K562 (cell line): ENCODE data around the gene RCC1. TPM values are rescaled to one million over a fixed set of nuclear protein-coding genes. Genes with fewer than 3 reads are reported as not detected.

ENCODE experiments used
- ATF6 ChIP-seq: sonication (generic); formaldehyde crosslinking; IDR thresholded peaks from 2 replicates; pipeline ENCODE4 v1.4.0; 2020; ENCODE audit warnings: mild to moderate bottlenecking, missing genetic modification reagents
- HDAC1 ChIP-seq, 2 experiments: fragments of 450-650 bp; IDR thresholded peaks; 2 replicates each; pipeline ENCODE4 v1.6.1; 2016 to 2017; ENCODE audit warnings: inconsistent platforms in 1 of 2, mild to moderate bottlenecking in 1 of 2, moderate library complexity in 1 of 2
- HDAC2 ChIP-seq: fragments of 450-650 bp; IDR thresholded peaks from 2 replicates; pipeline ENCODE4 v1.6.1; 2016; ENCODE audit warnings: mild to moderate bottlenecking
- HNRNPL ChIP-seq: fragments of 200-400 bp; formaldehyde crosslinking; IDR thresholded peaks from 2 replicates; pipeline ENCODE4 v1.6.1; 2017; ENCODE audit warnings: low read depth, mild to moderate bottlenecking, low read length
- MBD2 ChIP-seq: sonication (generic); IDR thresholded peaks from 2 replicates; pipeline ENCODE4 v1.6.1; 2016; ENCODE audit warnings: low read depth, borderline replicate concordance
- NBN ChIP-seq: fragments of 450-650 bp; IDR thresholded peaks from 2 replicates; pipeline ENCODE4 v1.6.1; 2016; ENCODE audit warnings: low read depth, mild to moderate bottlenecking
- NFE2 ChIP-seq: IDR thresholded peaks from 2 replicates; pipeline ENCODE4 v1.6.1; 2014; ENCODE audit warnings: antibody characterized with exemption, low read depth
- PCBP2 ChIP-seq: fragments of 200-400 bp; formaldehyde crosslinking; IDR thresholded peaks from 2 replicates; pipeline ENCODE4 v1.6.1; 2018; ENCODE audit warnings: low read length, low read depth, mild to moderate bottlenecking, moderate library complexity; ENCODE audit not compliant: poor library complexity, severe bottlenecking
- PTTG1 ChIP-seq: fragments of 450-650 bp; IDR thresholded peaks from 2 replicates; pipeline ENCODE4 v1.6.1; 2016; ENCODE audit warnings: low read depth, mild to moderate bottlenecking, missing genetic modification characterization, missing compliant biosample characterization
- TAF1 ChIP-seq: IDR thresholded peaks from 2 replicates; pipeline ENCODE4 v1.6.1; 2011; ENCODE audit warnings: mild to moderate bottlenecking, low read length, moderate library complexity; ENCODE audit not compliant: insufficient read depth, control insufficient read depth, severe bottlenecking; ENCODE audit errors: extremely low read depth
- THAP7 ChIP-seq: fragments of 250-450 bp; sonication (Bioruptor Pico); IDR thresholded peaks from 2 replicates; pipeline ENCODE4 v1.5.0; 2021
- TSHZ1 ChIP-seq: fragments of 250-450 bp; sonication (Bioruptor Pico); IDR thresholded peaks from 2 replicates; pipeline ENCODE4 v1.4.0; 2020; ENCODE audit warnings: mild to moderate bottlenecking, moderate library complexity
- ZBTB1 ChIP-seq: sonication (generic); formaldehyde crosslinking; IDR thresholded peaks from 2 replicates; pipeline ENCODE4 v1.8.1; 2023; ENCODE audit warnings: missing genetic modification reagents, low read depth, mild to moderate bottlenecking, borderline replicate concordance
- ZBTB17 ChIP-seq: fragments of 450-650 bp; formaldehyde crosslinking; IDR thresholded peaks from 2 replicates; pipeline ENCODE4 v1.4.0; 2020; ENCODE audit warnings: mild to moderate bottlenecking
- ZC3H4 ChIP-seq: sonication (generic); formaldehyde crosslinking; IDR thresholded peaks from 2 replicates; pipeline ENCODE4 v1.9.0; 2021; ENCODE audit warnings: missing genetic modification reagents, borderline replicate concordance
- ZNF408 ChIP-seq: fragments of 250-450 bp; sonication (Bioruptor Pico); IDR thresholded peaks from 2 replicates; pipeline ENCODE4 v1.4.0; 2020; ENCODE audit warnings: low read depth, mild to moderate bottlenecking, moderate library complexity
- ZNF699 ChIP-seq: fragments of 250-450 bp; sonication (Bioruptor Pico); IDR thresholded peaks from 2 replicates; pipeline ENCODE4 v1.8.0; 2021; ENCODE audit warnings: mild to moderate bottlenecking, moderate library complexity; ENCODE audit not compliant: insufficient replicate concordance
- ZNF830 ChIP-seq: fragments of 250-450 bp; sonication (Bioruptor Pico); IDR thresholded peaks from 2 replicates; pipeline ENCODE4 v1.5.0; 2021; ENCODE audit warnings: mild to moderate bottlenecking
- polyA plus RNA-seq, 8 experiments: library from polyadenylated mRNA; depleted of rRNA in 4 of 8; stranded (reverse) in 5 of 8; unstranded in 3 of 8; fragments of >200 nt; fragmentation: Nextera tagmentation in 2 of 8; fragmentation: Illumina TruSeq in 1 of 8; extraction: Ambion mirVana in 2 of 8; extraction: Trizol in 1 of 8; gene quantifications; 2 replicates each; pipeline versions ENCODE4 v1.2.1 to v1.2.3, GENCODE V29; 2011 to 2014; ENCODE audit warnings: inconsistent platforms in 1 of 8, missing spikeins in 1 of 8
- total RNA-seq, 7 experiments: library from RNA; depleted of rRNA in 6 of 7; stranded (reverse); fragments of >200 nt in 6 of 7; fragmentation: Illumina TruSeq in 2 of 7; extraction: Trizol in 2 of 7; gene quantifications; 2 replicates each; pipeline versions ENCODE4 v1.2.1 to v1.2.3, GENCODE V29; 2011 to 2021; ENCODE audit warnings: low replicate concordance in 1 of 7
- TF ChIP-seq, protein P1 (sequence below), 2 experiments: fragments of 450-650 bp in 1 of 2; sonication (generic) in 1 of 2; formaldehyde crosslinking in 1 of 2; IDR thresholded peaks in 1 of 2; conservative IDR thresholded peaks in 1 of 2; 2 replicates each; pipeline versions ENCODE4 v1.6.1 to v1.8.1; 2016 to 2023; ENCODE audit warnings: mild to moderate bottlenecking in 2 of 2, moderate library complexity in 2 of 2, inconsistent platforms in 1 of 2, missing genetic modification reagents in 1 of 2

The RCC1 gene
- total and polyA plus RNA-seq, 9 of the 15 experiments (the other 6 are each of a cell fraction or from before 2014, with no cell fraction given): 16.4 to 202 (median 107) TPM

- TF ChIP-seq, protein P1, sequence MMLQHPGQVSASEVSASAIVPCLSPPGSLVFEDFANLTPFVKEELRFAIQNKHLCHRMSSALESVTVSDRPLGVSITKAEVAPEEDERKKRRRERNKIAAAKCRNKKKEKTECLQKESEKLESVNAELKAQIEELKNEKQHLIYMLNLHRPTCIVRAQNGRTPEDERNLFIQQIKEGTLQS (IDR thresholded peaks at IDR 0.05): no peak
- TF ChIP-seq, protein P1 (CRISPR knock-in tag; conservative IDR thresholded peaks at IDR 0.05): peak; percentile 80
- TF ChIP-seq HDAC2 (peak; percentile 12; the same call in 1 of the 2 replicates), ZNF408 (no peak), TSHZ1 (CRISPR knock-in tag) (peak; percentile 13; the same call in 1 of the 2 replicates), HDAC1 (IDR thresholded peaks at IDR 0.05) (peak in 1 of 2 experiments; percentile 82; a peak in 2 of 4 replicates), ZNF699 (CRISPR knock-in tag) (no peak), PCBP2 (no peak), MBD2 (peak; percentile 64; the same call in 1 of the 2 replicates), PTTG1 (tag) (no peak), ZC3H4 (no peak), ZNF830 (CRISPR knock-in tag) (no peak), ZBTB1 (peak; percentile 69; the same call in 1 of the 2 replicates), THAP7 (CRISPR knock-in tag) (no peak), TAF1 (peak; percentile 89), NBN (peak; percentile 83), ZBTB17 (no peak), ATF6 (CRISPR knock-in tag) (peak; percentile 32; the same call in 1 of the 2 replicates), NFE2 (peak; percentile 45; the same call in 1 of the 2 replicates), HNRNPL (0 out of 2 replicates have a peak, but pooled peaks have one; percentile 28)
Observed at GRCh38 chr1:28552758-28553663, 47.2 kb downstream of the RCC1 start, which contains the start of gene TRNAU1AP (continued).
